ENCODE measurements around the gene ING3.
"Not testable (repeated sequence)": the region's sequence is repeated elsewhere in the genome, so short reads cannot be mapped to it uniquely, and the experiment has no call there.

The ING3 gene

DNA sequence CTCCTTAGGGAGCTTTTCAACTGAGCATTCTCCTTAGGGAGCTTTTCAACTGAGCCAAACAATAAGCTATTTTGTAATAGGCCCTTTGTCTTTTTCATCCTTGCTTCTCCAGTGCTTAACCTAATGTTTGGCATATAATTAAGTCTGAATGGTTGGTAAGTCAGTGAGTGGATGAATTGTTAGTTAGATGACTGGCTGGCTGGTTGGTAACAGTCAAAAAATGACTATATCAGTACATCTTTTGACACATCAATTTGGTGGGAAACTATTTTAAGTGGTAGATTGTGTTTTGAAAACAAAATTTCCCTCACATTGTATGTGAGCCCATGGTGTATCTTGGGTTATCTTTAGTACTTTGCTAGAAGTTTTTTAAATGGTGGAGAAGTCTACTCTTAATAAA is 16.4 kb downstream of the ING3 start:
- Histone ChIP-seq H3K27ac (ENCODE audit: low read depth, low read length) (no peak overlapping the region), H3K4me1 (ENCODE audit: control insufficient read depth in 5 of 5, insufficient read depth in 5 of 5, low read length in 5 of 5) (peaks cover 0 to under 1% (median 0%) of the 10 kb centered on the region in 5 donors), H3K9me3 (ENCODE audit: control insufficient read depth in 5 of 5, low read length in 5 of 5) (no peaks in the 10 kb centered on the region), H3K36me3 (ENCODE audit: control insufficient read depth in 5 of 5, insufficient read depth in 5 of 5, low read length in 5 of 5) (peaks cover 46 to 61% (median 59%) of the 10 kb centered on the region in 5 donors), H3K9ac (ENCODE audit: low read length in 5 of 5) (no peak overlapping the region), H3K4me3 (ENCODE audit: low read depth in 1 of 5, low read length in 5 of 5) (no peak overlapping the region), H3K27me3 (ENCODE audit: control insufficient read depth in 5 of 5, insufficient read depth in 4 of 5, low read length in 5 of 5) (no peaks in the 10 kb centered on the region)

DNA sequence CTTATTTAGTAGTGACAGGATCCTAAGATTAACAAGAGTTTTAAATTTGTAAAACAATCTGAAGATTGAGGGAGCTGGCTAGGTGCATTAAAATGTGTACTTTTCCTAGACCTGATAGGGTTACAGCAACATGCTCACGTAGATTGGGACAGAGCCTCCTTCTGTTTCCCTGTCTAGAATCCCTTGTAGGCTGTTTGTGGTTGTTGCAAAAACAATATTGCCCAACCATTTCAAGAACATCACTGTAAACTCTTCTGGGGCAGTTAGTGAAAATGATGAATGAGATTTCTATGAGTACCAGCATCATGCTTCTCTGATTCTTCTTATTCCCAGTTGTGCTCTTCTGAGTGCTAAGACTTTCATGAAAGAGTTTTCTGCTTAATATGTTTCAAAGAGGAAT is 23.3 kb downstream of the ING3 start:
- Histone ChIP-seq H3K27ac (ENCODE audit: low read depth, low read length) (no peak overlapping the region), H3K4me1 (ENCODE audit: control insufficient read depth in 5 of 5, insufficient read depth in 5 of 5, low read length in 5 of 5) (no peaks in the 10 kb centered on the region), H3K36me3 (ENCODE audit: control insufficient read depth in 5 of 5, insufficient read depth in 5 of 5, low read length in 5 of 5) (peaks cover 32 to 67% (median 66%) of the 10 kb centered on the region in 5 donors), H3K4me3 (ENCODE audit: low read depth in 1 of 5, low read length in 5 of 5) (no peak overlapping the region), H3K27me3 (ENCODE audit: control insufficient read depth in 5 of 5, insufficient read depth in 4 of 5, low read length in 5 of 5) (no peaks in the 10 kb centered on the region), H3K9ac (ENCODE audit: low read length in 5 of 5) (no peak overlapping the region), H3K9me3 (ENCODE audit: control insufficient read depth in 5 of 5, low read length in 5 of 5) (no peaks in the 10 kb centered on the region)

DNA sequence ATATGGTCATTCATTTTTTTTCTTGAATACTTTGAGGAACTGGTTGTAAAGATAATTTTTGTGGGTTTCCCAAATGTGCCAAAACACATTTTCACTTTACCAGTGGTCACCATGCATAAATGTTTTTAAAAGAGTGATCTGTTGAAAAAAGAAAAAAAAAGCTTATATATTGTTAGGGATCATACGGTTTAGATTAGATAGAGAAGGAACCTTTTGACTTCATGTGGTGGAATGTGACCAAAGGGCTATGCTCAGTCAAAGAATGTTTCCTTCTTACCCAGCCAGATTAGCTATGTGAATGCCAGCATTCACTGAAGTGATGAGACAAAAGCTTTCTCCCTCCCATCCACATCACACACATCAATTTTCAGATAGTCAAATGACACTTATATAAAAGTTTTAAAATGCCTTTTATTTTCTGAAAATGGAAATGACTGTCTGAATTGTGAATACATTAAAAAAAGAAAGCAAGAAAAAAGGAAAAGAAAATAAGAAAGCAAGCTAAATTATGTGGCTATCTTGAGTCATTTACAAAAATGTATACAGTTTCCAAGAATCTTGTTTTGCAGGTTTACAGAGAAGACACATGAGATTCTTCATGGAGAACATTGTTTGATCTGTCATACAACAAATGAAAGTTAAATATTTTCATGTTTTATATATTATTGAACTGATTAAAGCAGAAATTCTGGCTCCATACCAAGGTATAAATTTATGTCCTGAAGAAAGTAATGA is 29.4 kb downstream of the ING3 start:
- peaks cover 0 to 3% (median 0%) of the 10 kb centered on the region in 5 donors for H3K4me1 ChIP-seq (ENCODE audit: control insufficient read depth in 5 of 5, insufficient read depth in 5 of 5, low read length in 5 of 5)
- no peaks in the 10 kb centered on the region for H3K9me3 ChIP-seq (ENCODE audit: control insufficient read depth in 5 of 5, low read length in 5 of 5)
- peaks cover 4 to 17% (median 13%) of the 10 kb centered on the region in 5 donors for H3K36me3 ChIP-seq (ENCODE audit: control insufficient read depth in 5 of 5, insufficient read depth in 5 of 5, low read length in 5 of 5)
- no peaks in the 10 kb centered on the region for H3K27me3 ChIP-seq (ENCODE audit: control insufficient read depth in 5 of 5, insufficient read depth in 4 of 5, low read length in 5 of 5)
- H3K9ac ChIP-seq (ENCODE audit: low read length in 5 of 5) = no peak overlapping the region
- no peak overlapping the region for H3K27ac ChIP-seq (ENCODE audit: low read depth, low read length)
- no peak overlapping the region for H3K4me3 ChIP-seq (ENCODE audit: low read depth in 1 of 5, low read length in 5 of 5)

DNA sequence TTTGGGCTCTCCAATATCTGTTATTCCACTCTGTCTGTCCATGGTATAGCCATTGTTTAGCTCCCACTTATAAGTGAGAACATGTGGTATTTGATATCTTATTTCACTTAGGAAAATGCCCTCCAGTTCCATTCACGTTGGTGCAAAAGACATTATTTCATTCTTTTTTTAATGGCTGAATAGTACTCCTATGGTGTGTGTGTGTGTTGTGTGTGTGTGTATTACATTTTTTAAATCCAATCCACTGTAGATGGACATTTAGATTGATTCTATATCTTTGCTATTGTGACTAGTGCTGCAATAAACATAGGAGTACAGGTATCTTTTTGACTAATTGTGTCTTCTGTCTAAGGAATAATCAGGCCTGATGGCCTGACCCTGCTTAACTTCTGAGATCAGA is 30.5 kb downstream of the ING3 start:
- H3K27ac ChIP-seq (ENCODE audit: low read depth, low read length) = no peak overlapping the region
- H3K4me3 ChIP-seq (ENCODE audit: low read depth in 1 of 5, low read length in 5 of 5) = no peak overlapping the region
- peaks cover 0 to 12% (median 4%) of the 10 kb centered on the region in 5 donors for H3K36me3 ChIP-seq (ENCODE audit: control insufficient read depth in 5 of 5, insufficient read depth in 5 of 5, low read length in 5 of 5)
- H3K9me3 ChIP-seq (ENCODE audit: control insufficient read depth in 5 of 5, low read length in 5 of 5) = no peaks in the 10 kb centered on the region
- H3K27me3 ChIP-seq (ENCODE audit: control insufficient read depth in 5 of 5, insufficient read depth in 4 of 5, low read length in 5 of 5) = no peaks in the 10 kb centered on the region
- no peak overlapping the region for H3K9ac ChIP-seq (ENCODE audit: low read length in 5 of 5)
- H3K4me1 ChIP-seq (ENCODE audit: control insufficient read depth in 5 of 5, insufficient read depth in 5 of 5, low read length in 5 of 5) = peaks cover 0 to 3% (median 0%) of the 10 kb centered on the region in 5 donors

- Histone ChIP-seq H3K4me1 (ENCODE audit: control insufficient read depth in 5 of 5, insufficient read depth in 5 of 5, low read length in 5 of 5) (peaks cover 0 to 3% (median 0%) of the 10 kb centered on the region in 5 donors), H3K4me3 (ENCODE audit: low read depth in 1 of 5, low read length in 5 of 5) (no peak overlapping the region), H3K27ac (ENCODE audit: low read depth, low read length) (no peak overlapping the region), H3K9ac (ENCODE audit: low read length in 5 of 5) (no peak overlapping the region), H3K27me3 (ENCODE audit: control insufficient read depth in 5 of 5, insufficient read depth in 4 of 5, low read length in 5 of 5) (no peaks in the 10 kb centered on the region), H3K36me3 (ENCODE audit: control insufficient read depth in 5 of 5, insufficient read depth in 5 of 5, low read length in 5 of 5) (peaks cover 0 to 3% (median 0%) of the 10 kb centered on the region in 5 donors), H3K9me3 (ENCODE audit: control insufficient read depth in 5 of 5, low read length in 5 of 5) (no peaks in the 10 kb centered on the region)
Observed at GRCh38 chr7:120981888-120982615, 31.5 kb downstream of the ING3 start.

GRCh38 chr7:120983592-120983991 is 33.0 kb downstream of the ING3 start:
- not testable (repeated sequence) for H3K4me3 ChIP-seq (ENCODE audit: low read depth in 1 of 5, low read length in 5 of 5); H3K27ac ChIP-seq (ENCODE audit: low read depth, low read length); H3K36me3 ChIP-seq (ENCODE audit: control insufficient read depth in 5 of 5, insufficient read depth in 5 of 5, low read length in 5 of 5); H3K9ac ChIP-seq (ENCODE audit: low read length in 5 of 5); H3K9me3 ChIP-seq (ENCODE audit: control insufficient read depth in 5 of 5, low read length in 5 of 5); H3K27me3 ChIP-seq (ENCODE audit: control insufficient read depth in 5 of 5, insufficient read depth in 4 of 5, low read length in 5 of 5); H3K4me1 ChIP-seq (ENCODE audit: control insufficient read depth in 5 of 5, insufficient read depth in 5 of 5, low read length in 5 of 5)

- Histone ChIP-seq H3K4me3 (ENCODE audit: low read depth in 1 of 5, low read length in 5 of 5) (no peak overlapping the region), H3K27me3 (ENCODE audit: control insufficient read depth in 5 of 5, insufficient read depth in 4 of 5, low read length in 5 of 5) (no peaks in the 10 kb centered on the region), H3K9me3 (ENCODE audit: control insufficient read depth in 5 of 5, low read length in 5 of 5) (no peaks in the 10 kb centered on the region), H3K27ac (ENCODE audit: low read depth, low read length) (no peak overlapping the region), H3K36me3 (ENCODE audit: control insufficient read depth in 5 of 5, insufficient read depth in 5 of 5, low read length in 5 of 5) (no peaks in the 10 kb centered on the region), H3K4me1 (ENCODE audit: control insufficient read depth in 5 of 5, insufficient read depth in 5 of 5, low read length in 5 of 5) (peaks cover 0 to 13% (median 7%) of the 10 kb centered on the region in 5 donors), H3K9ac (ENCODE audit: low read length in 5 of 5) (no peak overlapping the region)
Observed at GRCh38 chr7:120984406-120984805, 33.8 kb downstream of the ING3 start.

DNA sequence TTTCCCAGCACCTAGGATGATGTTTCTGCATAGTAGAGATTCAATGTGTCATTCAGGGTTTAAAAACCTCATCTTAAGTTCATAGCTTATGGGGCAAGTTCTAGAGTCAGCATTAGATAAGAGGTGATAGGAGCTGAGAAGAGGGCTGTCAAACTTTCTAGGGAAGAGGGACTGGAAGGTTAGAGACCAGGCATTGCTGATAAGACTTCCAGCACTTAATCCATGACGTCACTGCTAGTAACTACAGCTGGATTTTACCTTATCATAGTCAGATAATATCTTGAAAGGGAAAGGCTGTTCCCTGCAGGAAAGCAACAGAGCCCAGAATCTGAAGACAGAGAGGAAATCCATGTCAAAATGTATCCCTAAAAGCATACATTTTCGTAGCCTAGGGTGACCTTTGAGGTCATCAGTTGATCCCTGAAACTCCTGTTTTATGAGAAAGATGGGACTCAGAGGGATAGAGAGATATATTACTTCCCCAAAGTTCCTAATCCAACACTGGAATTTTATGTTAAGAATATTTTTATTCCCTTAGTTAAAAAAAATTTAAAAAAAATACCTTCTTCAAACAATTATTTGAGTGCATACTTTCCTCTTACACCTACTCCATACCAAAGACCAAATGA is 34.7 kb downstream of the ING3 start:
- Histone ChIP-seq H3K27ac (ENCODE audit: low read depth, low read length) (no peak overlapping the region), H3K27me3 (ENCODE audit: control insufficient read depth in 5 of 5, insufficient read depth in 4 of 5, low read length in 5 of 5) (no peaks in the 10 kb centered on the region), H3K4me3 (ENCODE audit: low read depth in 1 of 5, low read length in 5 of 5) (no peak overlapping the region), H3K4me1 (ENCODE audit: control insufficient read depth in 5 of 5, insufficient read depth in 5 of 5, low read length in 5 of 5) (peaks cover 0 to 15% (median 7%) of the 10 kb centered on the region in 5 donors), H3K9ac (ENCODE audit: low read length in 5 of 5) (no peak overlapping the region), H3K36me3 (ENCODE audit: control insufficient read depth in 5 of 5, insufficient read depth in 5 of 5, low read length in 5 of 5) (no peaks in the 10 kb centered on the region), H3K9me3 (ENCODE audit: control insufficient read depth in 5 of 5, low read length in 5 of 5) (no peaks in the 10 kb centered on the region)

- Histone ChIP-seq H3K4me3 (ENCODE audit: low read depth in 1 of 5, low read length in 5 of 5) (no peak overlapping the region), H3K36me3 (ENCODE audit: control insufficient read depth in 5 of 5, insufficient read depth in 5 of 5, low read length in 5 of 5) (no peaks in the 10 kb centered on the region), H3K27ac (ENCODE audit: low read depth, low read length) (no peak overlapping the region), H3K9ac (ENCODE audit: low read length in 5 of 5) (no peak overlapping the region), H3K9me3 (ENCODE audit: control insufficient read depth in 5 of 5, low read length in 5 of 5) (no peaks in the 10 kb centered on the region), H3K27me3 (ENCODE audit: control insufficient read depth in 5 of 5, insufficient read depth in 4 of 5, low read length in 5 of 5) (no peaks in the 10 kb centered on the region), H3K4me1 (ENCODE audit: control insufficient read depth in 5 of 5, insufficient read depth in 5 of 5, low read length in 5 of 5) (peaks cover 0 to 21% (median 12%) of the 10 kb centered on the region in 5 donors)
Observed at GRCh38 chr7:120985839-120986238, 35.3 kb downstream of the ING3 start.

DNA sequence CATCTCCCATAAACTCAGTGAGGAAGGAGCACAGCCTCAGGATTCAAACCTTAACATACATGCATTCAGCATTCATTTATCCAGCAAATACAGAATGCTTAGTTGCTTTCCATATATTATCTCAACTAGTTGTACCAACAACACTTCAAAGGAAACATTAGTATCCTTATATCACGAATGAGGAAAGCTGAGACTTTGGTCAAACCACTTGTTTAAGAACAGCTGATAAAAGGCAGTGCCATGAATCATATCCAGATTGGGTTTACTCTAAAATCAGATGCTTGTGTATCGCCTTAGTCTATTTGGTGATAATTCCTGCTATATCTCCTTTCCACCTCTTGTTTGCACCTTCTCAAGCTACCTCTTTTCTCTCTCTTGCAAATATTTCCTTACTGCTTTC is 36.1 kb downstream of the ING3 start:
- H3K9me3 ChIP-seq (ENCODE audit: control insufficient read depth in 5 of 5, low read length in 5 of 5) = no peaks in the 10 kb centered on the region
- no peak overlapping the region for H3K4me3 ChIP-seq (ENCODE audit: low read depth in 1 of 5, low read length in 5 of 5)
- peaks cover 0 to 26% (median 18%) of the 10 kb centered on the region in 5 donors for H3K4me1 ChIP-seq (ENCODE audit: control insufficient read depth in 5 of 5, insufficient read depth in 5 of 5, low read length in 5 of 5)
- H3K36me3 ChIP-seq (ENCODE audit: control insufficient read depth in 5 of 5, insufficient read depth in 5 of 5, low read length in 5 of 5) = no peaks in the 10 kb centered on the region
- H3K27me3 ChIP-seq (ENCODE audit: control insufficient read depth in 5 of 5, insufficient read depth in 4 of 5, low read length in 5 of 5) = no peaks in the 10 kb centered on the region
- no peak overlapping the region for H3K27ac ChIP-seq (ENCODE audit: low read depth, low read length)
- no peak overlapping the region for H3K9ac ChIP-seq (ENCODE audit: low read length in 5 of 5)

Data from subcutaneous abdominal adipose tissue (tissue), 5 donors.